Panc1 (cell line): ENCODE results near the gene VPS35L.
"Not testable (repeated sequence)": the region's sequence is repeated elsewhere in the genome, so short reads cannot be mapped to it uniquely, and the experiment has no call there.

Source experiments
- CTCF ChIP-seq: fragments of 450-650 bp; IDR thresholded peaks from 2 replicates; pipeline ENCODE4 v1.5.1; 2017; ENCODE audit warnings: mild to moderate bottlenecking
- POLR2AphosphoS5 ChIP-seq: IDR thresholded peaks from 2 replicates; pipeline ENCODE4 v1.6.1; 2012; ENCODE audit warnings: mild to moderate bottlenecking, low read depth, low read length, moderate library complexity
- REST ChIP-seq, 2 experiments: IDR thresholded peaks; 2 replicates each; pipeline ENCODE4 v1.6.1; 2011 to 2012; ENCODE audit warnings: low read depth in 2 of 2, control low read depth in 1 of 2, low read length in 1 of 2, mild to moderate bottlenecking in 1 of 2, moderate library complexity in 1 of 2; ENCODE audit not compliant: insufficient read depth in 1 of 2
- SIN3A ChIP-seq: IDR thresholded peaks from 2 replicates; pipeline ENCODE4 v1.6.1; 2012; ENCODE audit warnings: low read depth, mild to moderate bottlenecking, low read length, moderate library complexity, borderline replicate concordance; ENCODE audit not compliant: insufficient read depth
- TCF7L2 ChIP-seq: IDR thresholded peaks from 2 replicates; pipeline ENCODE4 v1.6.1; 2011; ENCODE audit warnings: mild to moderate bottlenecking, low read depth, low read length, inconsistent platforms

GRCh38 chr16:19543278-19543996 lies 12.1 kb upstream of the VPS35L start:
- TF ChIP-seq CTCF; TCF7L2; POLR2AphosphoS5; SIN3A; REST (IDR thresholded peaks at IDR 0.05; ENCODE audit: insufficient read depth in 1 of 2, low read depth in 2 of 2, low read length in 1 of 2): not testable (repeated sequence)
